SK-MEL-5 (cell line): ENCODE measurements around the gene ATP13A2. TPM values are rescaled to one million over a fixed set of nuclear protein-coding genes. Genes with fewer than 3 reads are reported as not detected.
A peak's percentile ranks its signal among the peaks of the same experiment; 100 is the strongest.

Experiments
- DNase-seq: peaks from one replicate; pipeline ENCODE4 v3.0.0-alpha.2; 2016; ENCODE audit warnings: low read depth, low spot score
- in situ Hi-C: cut with HindIII; loops from 2 replicates; pipeline ENCODE4 v1.10.0; 2016; ENCODE audit warnings: low sequenced_read_pairs, high pct_unique_total_duplicates, low pct_unique_long_range_greater_than_20kb
- polyA plus RNA-seq, 2 experiments: library from polyadenylated mRNA; depleted of rRNA; stranded (reverse); fragments of >200 nt; gene quantifications; 2 replicates each; pipeline ENCODE4 v1.2.3, GENCODE V29; 2015
- total RNA-seq: library from RNA; depleted of rRNA; stranded (reverse); fragments of >200 nt; shearing (Covaris generic); gene quantifications from 2 replicates; pipeline ENCODE4 v1.2.3, GENCODE V29; 2014; rRNA removed

ATP13A2 gene
- 46.7 and 46.9 TPM in 2 replicates for total RNA-seq
- polyA plus RNA-seq (2015; cell fraction: cytosol; rRNA removed): 152 and 161 TPM in 2 replicates
- 57.5 and 66.9 TPM in 2 replicates for polyA plus RNA-seq (2015; cell fraction: nucleus; rRNA removed)

- in situ Hi-C loops: no loop called here
- peak; percentile 71 for DNase-seq
These were observed at the start of gene ATP13A2 for GRCh38 chr1:17011439-17012307. Gene ATP13A2 (minus strand): TSS chr1:17011928. CDS start chr1:17011738, 190 bp downstream.

GRCh38 chr1:17061486-17061885 lies 49.8 kb upstream of the ATP13A2 start:
- no peak for DNase-seq
- in situ Hi-C loops: no loop called here

GRCh38 chr1:17060306-17060749 lies 48.6 kb upstream of the ATP13A2 start:
- in situ Hi-C loops: no loop called here

GRCh38 chr1:17059391-17060305 lies 47.9 kb upstream of the ATP13A2 start:
- peak; percentile 81 for DNase-seq
- in situ Hi-C loops: no loop called here

More at GRCh38 chr1:17060306-17060749, 48.6 kb upstream of the ATP13A2 start:
- DNase-seq: no peak

GRCh38 chr1:17056551-17056950 lies 44.8 kb upstream of the ATP13A2 start:
- DNase-seq: no peak
- in situ Hi-C loops: no loop called here

- in situ Hi-C loops: no loop called here
These were observed 44.1 kb upstream of the ATP13A2 start for GRCh38 chr1:17055801-17056200.

GRCh38 chr1:17053685-17054410 lies 42.1 kb upstream of the ATP13A2 start, which contains the start of gene SDHB:
Gene SDHB (minus strand): TSS chr1:17054032. CDS start chr1:17054019, 13 bp downstream.
- in situ Hi-C loops: no loop called here

More at GRCh38 chr1:17055801-17056200, 44.1 kb upstream of the ATP13A2 start:
- no peak for DNase-seq

GRCh38 chr1:17053086-17053684 lies 41.5 kb upstream of the ATP13A2 start:
- in situ Hi-C loops: no loop called here
- no peak for DNase-seq

More at GRCh38 chr1:17053685-17054410, 42.1 kb upstream of the ATP13A2 start, which contains the start of gene SDHB:
- DNase-seq: peak; percentile 97

- in situ Hi-C loops: no loop called here
- DNase-seq: no peak
These were observed 40.9 kb upstream of the ATP13A2 start for GRCh38 chr1:17052641-17053040.

GRCh38 chr1:17052038-17052437 lies 40.3 kb upstream of the ATP13A2 start:
- no peak for DNase-seq
- in situ Hi-C loops: no loop called here

GRCh38 chr1:17047924-17048323 lies 36.2 kb upstream of the ATP13A2 start:
- in situ Hi-C loops: no loop called here
- no peak for DNase-seq

GRCh38 chr1:17046334-17046657 lies 34.6 kb upstream of the ATP13A2 start:
- DNase-seq: peak; percentile 11
- in situ Hi-C loops: no loop called here

- peak; percentile 65 for DNase-seq
- in situ Hi-C loops: no loop called here
These were observed 34.1 kb upstream of the ATP13A2 start for GRCh38 chr1:17045634-17046333.

GRCh38 chr1:17045150-17045549 lies 33.4 kb upstream of the ATP13A2 start:
- no peak for DNase-seq
- in situ Hi-C loops: no loop called here

GRCh38 chr1:17043676-17044075 lies 31.9 kb upstream of the ATP13A2 start:
- in situ Hi-C loops: no loop called here
- DNase-seq: no peak

GRCh38 chr1:17040135-17040534 lies 28.4 kb upstream of the ATP13A2 start:
- in situ Hi-C loops: no loop called here
- no peak for DNase-seq
